ENCODE measurements around the gene CHST14.

- TF ChIP-seq CTCF (IDR thresholded peaks at IDR 0.05; ENCODE audit: poor library complexity, severe bottlenecking) (no peak), POLR2AphosphoS5 (IDR thresholded peaks at IDR 0.05) (no peak), EZH2 (IDR thresholded peaks at IDR 0.05; ENCODE audit: borderline replicate concordance, insufficient read depth, low read length, poor library complexity, severe bottlenecking) (no peak), SMC3 (conservative IDR thresholded peaks at IDR 0.05; ENCODE audit: poor library complexity) (no peak)
Observed at GRCh38 chr15:40487816-40488682, 17.3 kb downstream of the CHST14 start.

Data from neural cell (in vitro differentiated cells).